GM12872 (cell line): Measurements from ENCODE around the gene MEX3C.

Experiments
- TF ChIP-seq, protein P1 (sequence below): IDR thresholded peaks from 3 replicates; pipeline ENCODE4 v1.5.1; 2011; ENCODE audit warnings: low read depth, mild to moderate bottlenecking, low read length, moderate library complexity; ENCODE audit not compliant: insufficient read depth

The MEX3C gene

GRCh38 chr18:51197661-51198424, at the start of gene MEX3C:
Gene MEX3C, minus strand, starts transcription at chr18:51197681. Its CDS starts 361 bp downstream, at chr18:51197320.
- TF ChIP-seq, protein P1, sequence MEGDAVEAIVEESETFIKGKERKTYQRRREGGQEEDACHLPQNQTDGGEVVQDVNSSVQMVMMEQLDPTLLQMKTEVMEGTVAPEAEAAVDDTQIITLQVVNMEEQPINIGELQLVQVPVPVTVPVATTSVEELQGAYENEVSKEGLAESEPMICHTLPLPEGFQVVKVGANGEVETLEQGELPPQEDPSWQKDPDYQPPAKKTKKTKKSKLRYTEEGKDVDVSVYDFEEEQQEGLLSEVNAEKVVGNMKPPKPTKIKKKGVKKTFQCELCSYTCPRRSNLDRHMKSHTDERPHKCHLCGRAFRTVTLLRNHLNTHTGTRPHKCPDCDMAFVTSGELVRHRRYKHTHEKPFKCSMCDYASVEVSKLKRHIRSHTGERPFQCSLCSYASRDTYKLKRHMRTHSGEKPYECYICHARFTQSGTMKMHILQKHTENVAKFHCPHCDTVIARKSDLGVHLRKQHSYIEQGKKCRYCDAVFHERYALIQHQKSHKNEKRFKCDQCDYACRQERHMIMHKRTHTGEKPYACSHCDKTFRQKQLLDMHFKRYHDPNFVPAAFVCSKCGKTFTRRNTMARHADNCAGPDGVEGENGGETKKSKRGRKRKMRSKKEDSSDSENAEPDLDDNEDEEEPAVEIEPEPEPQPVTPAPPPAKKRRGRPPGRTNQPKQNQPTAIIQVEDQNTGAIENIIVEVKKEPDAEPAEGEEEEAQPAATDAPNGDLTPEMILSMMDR: peak; percentile 34; the same call in 2 of the 3 replicates

DNA sequence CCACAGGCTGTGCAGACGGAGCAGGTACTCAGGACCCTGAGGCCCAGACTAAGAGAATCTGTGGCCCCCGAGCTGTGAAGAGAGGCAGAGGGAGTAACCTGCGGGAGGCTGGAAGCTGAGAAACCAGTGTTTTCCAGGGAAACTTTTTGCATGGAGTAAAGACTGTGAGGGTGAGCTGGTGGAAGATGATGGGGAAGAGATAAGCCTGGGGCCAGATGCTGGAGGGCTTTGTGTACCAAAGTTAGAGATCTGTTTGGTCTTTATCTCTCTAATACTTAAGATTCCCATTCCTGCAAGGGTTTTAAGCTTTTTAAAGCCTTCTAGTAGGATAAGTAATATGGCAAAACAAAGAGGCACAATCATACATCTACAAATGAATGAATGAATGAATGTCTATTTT, 43.7 kb upstream of the MEX3C start:
- TF ChIP-seq, protein P1: no peak

- TF ChIP-seq, protein P1: no peak
Observed at GRCh38 chr18:51236225-51236624, 38.7 kb upstream of the MEX3C start.

- TF ChIP-seq, protein P1: no peak
Observed at GRCh38 chr18:51235009-51235789, 37.7 kb upstream of the MEX3C start.

DNA sequence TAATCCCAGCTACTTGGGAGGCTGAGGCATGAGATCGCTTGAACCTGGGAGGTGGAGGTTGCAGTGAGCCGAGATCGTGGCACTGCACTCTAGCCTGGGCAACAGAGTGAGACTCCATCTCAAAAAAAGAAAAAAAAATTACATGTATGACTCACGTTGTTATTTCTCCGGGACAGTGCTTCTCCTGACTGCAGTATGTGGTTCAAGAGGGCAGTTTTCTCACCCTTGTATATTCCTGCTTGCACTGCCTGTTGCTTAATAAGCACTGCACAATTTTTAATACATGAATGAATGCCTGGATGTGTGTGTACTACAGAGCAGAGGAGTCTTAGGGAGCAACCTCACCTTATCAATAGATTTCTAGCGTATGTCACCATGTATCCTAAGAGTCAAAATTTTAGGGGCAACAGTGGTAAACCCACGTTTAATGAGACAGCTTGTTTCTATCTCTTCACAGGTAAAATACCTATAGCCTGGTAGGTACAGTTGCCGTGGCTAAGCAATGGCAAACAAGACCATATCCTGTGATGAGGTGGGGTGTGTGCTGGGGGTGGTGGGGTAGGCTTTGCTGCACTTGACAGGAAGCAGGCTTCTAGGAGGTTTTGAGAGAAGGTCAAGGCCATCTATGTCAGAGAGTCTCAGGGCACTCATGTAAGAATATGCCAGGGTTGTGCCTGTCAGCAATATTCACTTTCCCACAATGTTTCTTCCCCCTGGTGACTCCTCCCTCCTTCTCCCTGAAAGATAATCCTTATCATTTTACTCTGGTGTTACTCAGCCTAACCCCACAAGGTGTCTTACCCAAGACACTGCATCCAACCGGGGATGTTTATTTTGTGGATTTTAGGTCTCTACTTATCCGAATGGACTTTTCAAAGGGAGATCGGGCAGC, 36.9 kb upstream of the MEX3C start:
- TF ChIP-seq, protein P1: no peak

GRCh38 chr18:51229328-51229727, 31.8 kb upstream of the MEX3C start:
- TF ChIP-seq, protein P1: no peak

DNA sequence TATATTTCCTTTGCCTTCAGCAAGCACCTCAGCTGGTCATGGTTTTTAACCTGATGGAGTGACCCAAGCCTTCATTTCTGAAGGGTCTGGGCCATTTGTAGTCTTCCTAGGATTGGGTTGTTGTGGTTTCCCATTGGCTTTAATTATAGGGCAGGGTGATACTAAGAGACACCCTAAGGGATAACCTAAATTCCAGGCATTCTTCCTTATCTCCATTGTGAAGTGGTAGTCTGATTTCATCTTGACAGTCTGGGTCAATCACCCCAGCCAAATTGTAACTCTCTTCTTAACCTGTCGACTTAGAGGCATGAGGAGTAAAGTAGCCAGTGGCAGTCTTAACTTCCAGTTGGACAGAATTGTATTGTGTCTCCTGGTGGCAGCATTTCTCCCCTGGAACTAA, 30.2 kb upstream of the MEX3C start:
- TF ChIP-seq, protein P1: no peak
